Ishikawa (cell line): ENCODE data around the gene OR12D3.

Source experiments
- EGR1 ChIP-seq: IDR thresholded peaks from 2 replicates; pipeline ENCODE4 v1.6.1; 2012
- EP300 ChIP-seq: IDR thresholded peaks from 2 replicates; pipeline ENCODE4 v1.6.1; 2012; ENCODE audit warnings: borderline replicate concordance
- YY1 ChIP-seq: IDR thresholded peaks from 2 replicates; pipeline ENCODE4 v1.6.1; 2012; ENCODE audit warnings: low read depth

GRCh38 chr6:29388533-29388932 is 13.4 kb upstream of the OR12D3 start:
- TF ChIP-seq YY1 (no peak), EP300 (no peak), EGR1 (no peak)
